Inferior parietal cortex (tissue), 1 donor: ENCODE results near the gene CYBA.

ENCODE experiments used
- DNase-seq: peaks from one replicate; pipeline ENCODE4 v3.0.0-alpha.2; 2016; ENCODE audit errors: extremely low spot score

The CYBA gene

DNA sequence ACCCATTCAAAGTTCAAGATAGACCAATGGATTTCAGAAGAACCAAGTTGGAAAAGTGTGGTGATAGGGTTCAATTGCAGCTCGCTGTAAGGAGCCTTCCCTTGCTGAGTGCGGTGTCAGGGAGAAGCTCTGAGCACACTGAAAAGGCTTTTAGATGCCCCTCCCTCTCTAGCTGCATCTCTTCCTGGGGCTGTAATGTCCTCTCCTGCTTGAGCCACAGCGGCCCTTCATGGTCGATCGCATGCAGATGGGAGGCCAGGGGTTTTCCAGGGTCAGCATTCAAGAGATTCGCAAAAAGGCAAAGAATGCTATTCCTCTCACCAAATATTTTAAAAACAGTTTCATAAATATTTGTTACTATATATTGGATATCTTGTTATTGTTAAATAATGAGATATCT, 56.9 kb downstream of the CYBA start:
- DNase-seq, result no peak

DNA sequence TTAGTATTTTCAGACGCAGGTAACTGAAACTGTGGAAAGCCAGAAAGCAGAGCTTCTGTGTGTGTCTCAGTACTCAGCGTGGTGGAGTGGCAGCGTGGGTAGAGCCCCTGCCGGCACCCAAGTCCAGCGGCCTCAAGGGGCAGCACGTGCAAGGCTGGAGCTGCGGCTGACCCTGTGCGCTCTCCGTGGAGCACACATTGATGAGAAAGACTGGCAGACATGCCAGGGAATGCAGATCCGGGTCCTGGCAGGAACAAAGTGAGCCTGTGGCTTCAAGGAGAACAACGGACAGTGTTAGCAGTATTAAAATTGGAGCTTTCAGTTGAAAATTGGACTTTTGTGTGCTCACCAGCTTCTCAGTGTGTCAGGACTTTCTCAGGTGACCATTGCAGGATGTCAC, 57.4 kb downstream of the CYBA start:
- no peak for DNase-seq
